NCI-H2107 treated with DMSO at 0.1 percent for 48 hours (cell line): ENCODE results near the gene SLC25A1.

Source experiments
- DNase-seq: peaks from one replicate; lab custom pipeline; 2025; ENCODE audit not compliant: unreplicated experiment; lab: John Stamatoyannopoulos, UW

The SLC25A1 gene

GRCh38 chr22:19139974-19140373, 38.6 kb downstream of the SLC25A1 start:
- DNase-seq = no peak

DNA sequence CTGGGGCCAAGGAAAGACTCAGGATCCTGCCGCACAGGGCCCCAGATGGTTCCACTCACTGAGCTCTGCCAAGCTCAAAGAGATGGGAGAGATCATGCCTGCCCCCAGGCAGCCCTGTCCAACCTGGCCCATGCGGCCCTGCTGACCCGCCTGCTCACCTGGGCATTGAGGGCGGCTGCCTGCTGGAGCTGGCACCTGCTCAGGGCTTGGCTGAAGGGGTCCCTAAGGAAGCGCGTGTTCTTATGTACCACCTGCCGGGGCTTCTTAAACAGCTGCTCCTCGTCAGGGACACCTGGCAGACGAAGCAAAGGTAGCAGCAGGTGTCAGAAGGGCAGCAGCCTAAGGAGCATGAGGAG, 39.6 kb downstream of the SLC25A1 start:
- DNase-seq = no peak

DNA sequence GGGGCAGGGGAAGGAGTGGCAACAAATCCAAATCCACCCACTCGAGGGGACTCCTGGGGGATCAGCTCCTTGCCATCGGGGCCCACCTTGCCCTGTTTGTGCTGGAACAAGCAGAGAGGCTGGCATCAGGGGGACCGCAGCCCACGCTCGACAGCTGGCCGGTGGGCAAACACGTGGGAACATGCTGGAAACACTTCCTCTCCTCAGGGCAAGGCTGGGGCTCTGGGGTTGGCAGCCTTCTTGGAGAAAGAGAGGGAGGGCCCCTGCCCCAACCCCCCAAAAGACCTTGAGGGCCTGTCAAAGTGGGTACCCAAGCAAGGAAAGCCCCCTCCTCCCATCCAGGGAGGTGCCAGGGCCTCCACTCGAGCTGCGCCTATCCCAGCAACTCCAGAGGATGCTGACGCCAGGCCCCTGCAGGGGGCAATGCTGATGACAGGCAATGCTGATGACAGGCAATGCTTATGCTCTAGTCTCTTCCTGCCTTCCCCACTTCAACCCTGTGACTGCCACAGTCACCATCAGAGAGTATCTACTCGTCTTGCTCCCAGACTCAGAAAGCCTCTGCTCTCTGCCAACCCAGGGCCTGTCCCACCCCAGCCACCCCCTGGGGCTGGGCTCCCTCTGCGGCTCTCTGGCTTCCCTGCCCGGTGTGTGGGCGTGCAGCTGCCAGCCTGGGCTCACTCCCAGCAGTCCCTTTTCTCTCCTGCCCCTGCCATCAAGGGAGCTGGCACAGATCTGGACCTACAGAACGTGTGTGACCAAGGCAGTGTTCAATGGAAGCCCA, 40.1 kb downstream of the SLC25A1 start:
- DNase-seq = no peak

- DNase-seq = no peak
Observed at GRCh38 chr22:19137384-19138216, 40.9 kb downstream of the SLC25A1 start.

DNA sequence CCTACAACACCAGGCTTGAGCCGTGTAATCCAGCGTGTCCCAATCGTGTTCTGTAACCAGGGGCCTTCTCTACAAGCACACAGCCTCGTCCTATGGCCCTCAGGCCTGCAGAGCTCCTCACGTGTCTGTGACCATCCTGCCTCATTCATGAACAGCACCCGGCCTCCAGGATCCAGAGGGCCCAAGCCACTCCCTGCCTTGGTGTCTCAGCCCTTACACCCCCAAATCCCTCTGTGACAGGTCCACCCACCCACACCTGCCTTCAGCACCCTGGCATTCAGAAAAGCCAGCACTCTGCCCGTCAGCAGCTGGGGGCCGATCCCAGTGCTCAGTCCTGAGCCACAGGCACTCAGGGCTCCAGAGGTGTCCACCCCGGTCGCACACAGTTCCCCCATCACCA, 41.6 kb downstream of the SLC25A1 start:
- DNase-seq = no peak

DNA sequence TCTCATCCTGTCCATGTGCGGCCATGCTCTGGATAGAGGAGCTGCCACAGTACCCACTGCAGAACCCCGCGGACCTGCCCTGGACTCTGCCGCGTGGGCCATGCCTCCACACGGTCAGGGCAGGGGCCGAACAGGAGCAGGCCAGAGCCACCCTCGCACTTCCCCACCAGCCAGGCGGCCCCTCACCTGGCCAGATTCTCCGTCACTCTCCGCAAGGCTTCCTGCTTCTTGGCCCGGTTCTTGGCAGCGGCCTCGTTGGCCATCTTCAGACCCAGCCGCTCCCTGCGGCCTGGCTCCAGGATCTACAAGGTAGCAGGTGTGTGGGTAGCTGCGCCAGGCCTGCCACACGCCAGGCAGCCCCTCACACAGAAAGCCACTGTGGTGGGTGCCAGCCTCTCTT, 43.7 kb downstream of the SLC25A1 start:
- no peak for DNase-seq

DNA sequence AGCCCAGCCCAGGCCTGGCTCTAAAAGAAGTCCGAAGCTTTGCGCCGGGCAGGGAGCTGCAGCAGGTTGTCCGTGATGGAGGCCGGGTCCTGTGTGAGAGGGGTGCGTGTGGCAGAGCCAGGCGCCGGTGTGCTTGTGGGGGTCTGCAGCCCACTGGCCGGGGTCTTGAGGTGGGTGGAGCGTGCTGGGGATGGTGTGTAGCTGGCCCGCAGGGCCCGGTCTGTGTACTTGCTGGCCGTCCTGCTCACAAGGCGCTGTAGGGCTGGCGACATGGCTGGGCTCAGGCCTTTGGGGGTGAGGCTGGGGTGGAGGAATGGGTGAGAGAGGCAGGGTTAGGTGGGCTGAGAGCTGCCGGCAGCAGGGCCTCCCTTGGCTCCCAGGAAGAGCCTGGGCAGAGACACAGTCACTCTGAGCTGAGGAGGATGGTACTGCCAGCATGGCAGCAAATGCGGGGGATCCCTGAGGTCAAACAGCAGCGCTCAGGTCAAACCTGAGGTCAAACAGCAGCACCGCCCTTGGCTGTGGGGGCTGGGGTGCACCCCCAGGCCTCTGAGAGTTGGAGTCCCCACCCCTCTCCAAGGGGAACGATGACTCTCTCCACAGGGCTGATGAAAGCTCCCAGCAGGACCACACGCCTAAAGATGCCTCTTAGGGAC, 44.2 kb downstream of the SLC25A1 start:
- no peak for DNase-seq

- DNase-seq = no peak
Observed at GRCh38 chr22:19133561-19133960, 45.0 kb downstream of the SLC25A1 start.

- DNase-seq = no peak
Observed at GRCh38 chr22:19132693-19133400, 45.7 kb downstream of the SLC25A1 start.

- no peak for DNase-seq
Observed at GRCh38 chr22:19132153-19132552, 46.4 kb downstream of the SLC25A1 start.

GRCh38 chr22:19131685-19132015, 46.9 kb downstream of the SLC25A1 start:
- no peak for DNase-seq

DNA sequence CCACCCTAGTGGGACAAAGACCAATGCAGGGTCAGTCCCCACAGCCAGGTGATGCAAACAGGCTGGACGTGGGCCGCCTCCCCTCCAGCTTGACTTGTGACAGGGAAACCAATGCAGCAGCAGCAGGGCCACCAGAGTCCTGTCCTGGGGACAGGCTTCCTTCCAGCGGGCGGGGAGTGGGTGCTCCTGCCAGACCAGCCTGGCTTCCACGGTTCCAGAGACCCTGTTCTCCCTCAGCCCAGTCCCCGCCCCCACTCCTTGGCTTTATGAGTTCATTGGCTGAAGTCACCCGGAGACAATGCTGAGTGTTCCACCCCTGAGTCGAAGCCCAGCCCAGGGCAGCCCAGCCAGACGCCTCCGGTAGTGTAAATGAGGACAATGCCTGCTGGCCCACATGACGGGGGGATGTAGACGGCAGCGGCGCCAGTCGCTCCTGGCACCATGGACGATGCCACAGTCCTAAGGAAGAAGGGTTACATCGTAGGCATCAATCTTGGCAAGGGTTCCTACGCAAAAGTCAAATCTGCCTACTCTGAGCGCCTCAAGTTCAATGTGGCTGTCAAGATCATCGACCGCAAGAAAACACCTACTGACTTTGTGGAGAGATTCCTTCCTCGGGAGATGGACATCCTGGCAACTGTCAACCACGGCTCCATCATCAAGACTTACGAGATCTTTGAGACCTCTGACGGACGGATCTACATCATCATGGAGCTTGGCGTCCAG, 47.4 kb downstream of the SLC25A1 start, which contains the start of gene TSSK2:
Gene TSSK2 (plus strand): TSS at position 350 of the 726 bp plus-strand sequence. CDS start 92 bp downstream, at position 442.
- DNase-seq = no peak

DNA sequence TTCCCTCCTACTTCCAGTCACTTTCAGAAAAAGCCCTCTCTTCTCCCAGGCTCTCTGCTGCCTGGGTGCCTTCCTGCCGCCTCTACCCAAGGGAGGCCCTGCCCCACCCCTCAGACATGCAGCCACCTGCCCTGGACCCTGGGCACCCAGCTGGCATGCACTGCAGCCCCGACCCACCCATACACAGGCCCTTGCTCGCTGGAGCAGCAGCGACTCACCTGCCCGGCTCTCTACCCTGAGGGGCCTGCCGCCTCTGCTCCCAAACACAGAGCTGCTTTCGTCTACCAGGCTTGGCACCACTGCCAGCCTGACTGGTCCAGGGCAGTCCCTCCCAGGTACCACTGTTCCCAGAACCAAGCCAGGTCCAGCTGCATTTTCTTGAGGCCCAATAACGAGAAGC, 48.7 kb downstream of the SLC25A1 start:
- no peak for DNase-seq

DNA sequence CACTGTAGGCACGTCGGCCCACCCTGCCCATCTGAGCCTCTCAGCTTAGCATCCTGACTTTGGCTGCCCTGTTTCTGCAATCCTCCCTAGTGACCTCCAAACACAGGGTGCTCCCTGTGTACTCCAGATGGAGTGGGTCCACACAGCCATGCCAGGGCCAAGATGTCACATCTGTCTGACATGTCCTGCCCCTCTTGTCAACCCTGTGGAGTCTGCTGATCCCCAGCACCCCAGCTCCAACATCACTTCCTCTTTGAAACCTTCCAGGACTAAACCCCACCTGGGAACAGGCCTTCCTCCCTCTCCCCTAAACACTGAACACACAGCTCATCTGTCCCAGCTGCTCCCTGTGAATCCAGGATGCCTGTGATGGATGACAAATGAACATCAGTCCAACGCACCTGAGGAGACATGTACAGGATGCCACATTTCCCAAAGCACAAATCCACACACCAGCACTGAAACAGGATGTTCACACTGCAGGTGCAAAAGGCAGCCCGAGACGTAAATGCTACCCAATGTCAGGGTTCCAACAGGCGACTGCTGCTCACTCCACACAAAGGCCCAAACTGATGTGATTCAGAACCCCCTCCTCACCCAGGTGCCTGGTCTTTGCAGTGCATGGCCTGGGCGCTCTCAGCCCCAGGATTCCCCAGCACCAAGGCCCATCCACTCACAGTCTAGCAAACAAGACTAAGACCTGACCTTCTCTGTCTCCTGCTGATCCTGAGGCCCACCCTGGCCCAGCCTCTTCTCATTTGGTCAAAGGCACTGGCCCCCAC, 49.4 kb downstream of the SLC25A1 start:
- DNase-seq = no peak

DNA sequence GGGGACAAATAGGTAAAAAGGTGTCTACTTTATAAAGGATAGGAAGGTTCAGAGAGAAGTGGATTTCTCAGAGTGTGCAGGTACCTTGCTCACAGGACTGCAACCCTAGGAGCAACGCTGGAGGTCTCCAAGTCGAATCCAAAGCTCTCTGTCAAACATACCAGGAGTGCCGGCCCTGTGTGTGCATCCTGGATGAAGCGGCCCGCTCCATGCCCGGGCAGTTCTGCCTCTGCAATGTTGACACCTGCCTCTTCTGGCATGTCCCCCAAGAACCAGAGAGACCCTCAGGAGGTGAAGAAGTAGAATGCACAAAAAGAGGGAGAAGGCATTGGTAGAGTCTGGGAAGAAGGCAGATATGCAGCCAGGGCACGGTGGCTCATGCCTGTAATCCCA, 50.5 kb downstream of the SLC25A1 start:
- no peak for DNase-seq

GRCh38 chr22:19127329-19128008, 51.1 kb downstream of the SLC25A1 start:
- DNase-seq = no peak

DNA sequence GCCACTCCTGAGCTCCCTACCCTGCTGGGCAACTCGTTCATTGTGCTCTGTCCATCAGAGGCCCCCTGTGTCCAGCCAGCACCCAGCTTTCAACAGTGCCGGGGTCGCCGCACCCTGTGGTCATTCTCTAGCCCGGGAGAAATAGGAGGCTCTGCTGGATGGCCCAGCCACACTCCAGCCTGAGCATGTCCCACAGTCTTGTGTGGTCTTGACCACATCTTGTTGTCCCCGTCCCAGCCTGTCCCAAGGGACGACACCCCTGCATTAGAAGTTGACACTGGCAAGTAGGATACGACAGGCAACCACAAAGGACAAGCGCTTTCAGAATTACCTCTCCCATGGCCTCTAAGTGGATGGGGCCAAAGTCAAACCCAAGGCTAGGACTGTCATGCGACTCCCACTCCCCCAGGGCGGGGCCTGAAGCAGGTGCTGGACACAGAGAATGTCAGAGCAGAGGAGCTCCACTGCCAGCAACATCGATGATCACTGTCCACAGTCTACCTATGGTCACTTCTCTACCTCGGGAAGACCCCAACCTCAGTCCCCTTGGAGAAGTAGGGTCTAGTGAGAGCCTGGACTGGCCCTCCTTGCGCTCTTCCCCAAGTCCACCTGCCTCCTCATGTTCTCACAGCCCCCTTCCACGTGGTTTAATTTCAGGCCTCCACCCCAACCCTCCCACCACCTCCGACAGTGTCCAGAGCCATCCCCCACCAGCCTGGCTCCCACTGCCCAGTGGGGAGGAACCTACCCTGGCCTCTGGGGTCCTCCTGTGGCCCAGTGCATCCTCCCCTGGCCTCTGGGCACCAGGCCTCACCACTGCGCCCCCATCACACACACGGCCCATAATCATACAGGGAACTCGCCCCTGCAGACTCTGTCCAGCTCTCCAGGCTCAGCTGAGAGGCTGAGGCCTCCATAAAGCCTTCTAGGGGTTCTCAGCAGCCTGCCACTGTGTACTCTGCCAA, 51.9 kb downstream of the SLC25A1 start:
- DNase-seq = no peak
